HepG2 (cell line): ENCODE data around the gene JAZF1. TPM values are rescaled to one million over a fixed set of nuclear protein-coding genes. Genes with fewer than 3 reads are reported as not detected.

Source experiments
- ATAC-seq: fragments of 200-7000 bp; cut with Tn5 transposase; 3 replicates; pipeline ENCODE4 v1.9.1; 2020; ENCODE audit warnings: mild to moderate bottlenecking, moderate library complexity
- BruUV-seq: library from RNA; stranded (reverse); fragments of 400-500 nt; replicated peaks from 2 replicates; lab custom pipeline; 2021; lab: Mats Ljungman, UMichigan
- CTCF ChIA-PET: fragments of 300-600 bp; formaldehyde crosslinking; extraction: SDS; loops from one replicate; lab custom pipeline; 2021; ENCODE audit warnings: low total read pairs, inconsistent platforms, low intra/inter-chr PET ratio; lab: Yijun Ruan, JAX
- POLR2A ChIA-PET: fragments of 350-600 bp; sonication (Branson Sonifier 250); formaldehyde crosslinking; loops from one replicate; lab custom pipeline; 2020; ENCODE audit warnings: antibody characterized with exemption, inconsistent platforms; lab: Yijun Ruan, JAX
- DNase-seq: peaks from one replicate; pipeline ENCODE4 v3.0.0-alpha.2; 2015; ENCODE audit warnings: low spot score
- FAIRE-seq: peaks from 3 replicates; lab custom pipeline; 2011; peaks lifted over from hg19 to GRCh38; lab: Jason Lieb, UNC
- H2AFZ ChIP-seq: one replicate; pipeline ENCODE4 v1.6.1; 2011; ENCODE audit warnings: low read length, inconsistent platforms
- H3K27ac ChIP-seq: fragments of 300-600 bp; 3 replicates; pipeline ENCODE4 v1.8.0; 2011; ENCODE audit warnings: mixed run types, mild to moderate bottlenecking, mixed read lengths, low read length, inconsistent platforms; ENCODE audit not compliant: insufficient read depth; ENCODE audit errors: extremely low read length
- H3K27me3 ChIP-seq, 2 experiments: fragments of 200-600 bp in 1 of 2; 2 replicates in 1 of 2; 3 replicates in 1 of 2; pipeline versions ENCODE4 v1.6.0 to v1.8.0; 2011; ENCODE audit warnings: low read length in 2 of 2, mild to moderate bottlenecking in 2 of 2, moderate library complexity in 2 of 2, inconsistent platforms in 1 of 2; ENCODE audit not compliant: insufficient read depth in 2 of 2, control insufficient read depth in 1 of 2
- H3K36me3 ChIP-seq, 2 experiments: fragments of 200-600 bp in 1 of 2; replicated peaks in 1 of 2; 2 replicates in 1 of 2; 3 replicates in 1 of 2; pipeline versions ENCODE4 v1.5.1 to v1.8.0; 2011; ENCODE audit warnings: low read length in 2 of 2, inconsistent platforms in 1 of 2; ENCODE audit not compliant: insufficient read depth in 2 of 2, control insufficient read depth in 1 of 2
- H3K4me1 ChIP-seq: 2 replicates; pipeline ENCODE4 v1.5.1; 2012; ENCODE audit warnings: low read length, inconsistent platforms; ENCODE audit not compliant: insufficient read depth
- H3K4me2 ChIP-seq: 2 replicates; pipeline ENCODE4 v1.6.0; 2011; ENCODE audit warnings: low read depth, low read length, inconsistent platforms
- H3K4me3 ChIP-seq, 3 experiments: fragments of 200-600 bp in 1 of 3; sonication (generic), shearing (Covaris generic) in 1 of 3; replicated peaks in 1 of 3; 2 replicates each; pipeline ENCODE4 v1.5.1; 2011 to 2016; ENCODE audit warnings: low read length in 3 of 3, inconsistent platforms in 2 of 3, low read depth in 2 of 3, mild to moderate bottlenecking in 2 of 3, control low read depth in 1 of 3, mixed read lengths in 1 of 3; ENCODE audit not compliant: insufficient read depth in 1 of 3
- H3K79me2 ChIP-seq: one replicate; pipeline ENCODE4 v1.6.1; 2011; ENCODE audit warnings: low read length, inconsistent platforms; ENCODE audit not compliant: insufficient read depth
- H3K9ac ChIP-seq: 2 replicates; pipeline ENCODE4 v1.6.0; 2011; ENCODE audit warnings: mild to moderate bottlenecking, low read depth, low read length, inconsistent platforms; ENCODE audit not compliant: insufficient read depth
- H3K9me3 ChIP-seq: 2 replicates; pipeline ENCODE4 v1.5.1; 2012; ENCODE audit warnings: mild to moderate bottlenecking, low read length
- H4K20me1 ChIP-seq: 2 replicates; pipeline ENCODE4 v1.6.0; 2011; ENCODE audit warnings: inconsistent platforms, mild to moderate bottlenecking, low read length, moderate library complexity; ENCODE audit not compliant: insufficient read depth
- AGO1 ChIP-seq: fragments of 200-400 bp; formaldehyde crosslinking; IDR thresholded peaks from 2 replicates; pipeline ENCODE4 v1.6.1; 2017; ENCODE audit warnings: mild to moderate bottlenecking, low read depth, low read length, moderate library complexity; ENCODE audit not compliant: poor library complexity, severe bottlenecking
- EZH2 ChIP-seq: conservative IDR thresholded peaks from 2 replicates; pipeline ENCODE4 v1.6.1; 2012; ENCODE audit warnings: mild to moderate bottlenecking, low read depth, low read length, moderate library complexity
- KMT2A ChIP-seq: sonication (generic); formaldehyde crosslinking; IDR thresholded peaks from 2 replicates; pipeline ENCODE4 v1.4.0; 2020; ENCODE audit warnings: missing genetic modification reagents
- MTF2 ChIP-seq: sonication (generic); formaldehyde crosslinking; IDR thresholded peaks from 2 replicates; pipeline ENCODE4 v1.5.0; 2020; ENCODE audit warnings: missing genetic modification reagents, borderline replicate concordance
- PLRG1 ChIP-seq: fragments of 450-650 bp; conservative IDR thresholded peaks from 2 replicates; pipeline ENCODE4 v1.6.1; 2016
- TBX2 ChIP-seq: sonication (generic); formaldehyde crosslinking; IDR thresholded peaks from 2 replicates; pipeline ENCODE4 v1.5.0; 2020; ENCODE audit warnings: missing genetic modification reagents, mild to moderate bottlenecking, borderline replicate concordance
- ZNF20 ChIP-seq: sonication (generic); formaldehyde crosslinking; IDR thresholded peaks from 2 replicates; pipeline ENCODE4 v1.4.0; 2020; ENCODE audit warnings: mild to moderate bottlenecking, moderate library complexity, missing genetic modification reagents
- ZNF3 ChIP-seq: IDR thresholded peaks from 2 replicates; pipeline ENCODE4 v1.7.0; 2017; ENCODE audit warnings: inconsistent platforms
- ZNF430 ChIP-seq: sonication (generic); formaldehyde crosslinking; IDR thresholded peaks from 2 replicates; pipeline ENCODE4 v1.9.0; 2021; ENCODE audit warnings: mild to moderate bottlenecking, missing genetic modification reagents
- ZNF530 ChIP-seq: sonication (generic); formaldehyde crosslinking; IDR thresholded peaks from 2 replicates; pipeline ENCODE4 v1.5.0; 2020; ENCODE audit warnings: low read depth, mild to moderate bottlenecking, missing genetic modification reagents
- ZNF562 ChIP-seq: sonication (generic); formaldehyde crosslinking; IDR thresholded peaks from 2 replicates; pipeline ENCODE4 v1.8.0; 2022; ENCODE audit warnings: missing genetic modification reagents, borderline replicate concordance
- WGBS: methylation state at CpG from one replicate; pipeline ENCODE4 v1.1.6; 2017; ENCODE audit warnings: low lambda C conversion rate; 5-methylcytosine and 5-hydroxymethylcytosine counted together
- in situ Hi-C: cut with HindIII; loops from 2 replicates; pipeline ENCODE4 v1.10.0; 2017; ENCODE audit warnings: low pct_unique_long_range_greater_than_20kb; ENCODE audit not compliant: extremely low pct_ligation_motif_present
- intact Hi-C: fragments of 100-400 bp; cut with micrococcal nuclease; formaldehyde crosslinking; loops from one replicate; pipeline ENCODE4 v1.10.0; 2022; ENCODE audit not compliant: unreplicated experiment
- polyA plus RNA-seq, 8 experiments: library from polyadenylated mRNA; depleted of rRNA in 3 of 8; stranded (reverse) in 7 of 8; unstranded in 1 of 8; fragments of >200 nt; fragmentation: Illumina TruSeq in 4 of 8; extraction: Trizol in 4 of 8; gene quantifications; 2 replicates each; pipeline versions ENCODE4 v1.2.1 to v1.2.3, GENCODE V29; 2011 to 2016; ENCODE audit warnings: low read depth in 4 of 8, missing spikeins in 1 of 8, mixed read lengths in 1 of 8; ENCODE audit not compliant: insufficient read depth in 1 of 8
- total RNA-seq, 5 experiments: library from RNA; depleted of rRNA; stranded (reverse); fragments of >200 nt; fragmentation: Illumina TruSeq; extraction: Trizol; gene quantifications; 2 replicates each; pipeline ENCODE4 v1.2.3, GENCODE V29; 2016; ENCODE audit warnings: low read depth in 1 of 5
- TF ChIP-seq, protein P1 (sequence below): sonication (generic); formaldehyde crosslinking; IDR thresholded peaks from 2 replicates; pipeline ENCODE4 v1.4.0; 2020; ENCODE audit warnings: missing genetic modification reagents
- TF ChIP-seq, protein P2 (sequence below), 2 experiments: IDR thresholded peaks; 2 replicates each; pipeline ENCODE4 v1.6.1; 2011 to 2012; ENCODE audit warnings: low read length in 2 of 2, borderline replicate concordance in 1 of 2, low read depth in 1 of 2, mild to moderate bottlenecking in 1 of 2, moderate library complexity in 1 of 2
- TF ChIP-seq, protein P3 (sequence below): sonication (generic); formaldehyde crosslinking; IDR thresholded peaks from 2 replicates; pipeline ENCODE4 v1.9.0; 2021; ENCODE audit warnings: missing genetic modification reagents, borderline replicate concordance
- TF ChIP-seq, protein P4 (sequence below): sonication (generic); formaldehyde crosslinking; IDR thresholded peaks from 2 replicates; pipeline ENCODE4 v1.5.0; 2020; ENCODE audit warnings: mild to moderate bottlenecking, missing genetic modification reagents

The JAZF1 gene
- total and polyA plus RNA-seq, 2 of the 13 experiments (the other 11 are each of a cell fraction or from before 2014, with no cell fraction given), result not detected

DNA sequence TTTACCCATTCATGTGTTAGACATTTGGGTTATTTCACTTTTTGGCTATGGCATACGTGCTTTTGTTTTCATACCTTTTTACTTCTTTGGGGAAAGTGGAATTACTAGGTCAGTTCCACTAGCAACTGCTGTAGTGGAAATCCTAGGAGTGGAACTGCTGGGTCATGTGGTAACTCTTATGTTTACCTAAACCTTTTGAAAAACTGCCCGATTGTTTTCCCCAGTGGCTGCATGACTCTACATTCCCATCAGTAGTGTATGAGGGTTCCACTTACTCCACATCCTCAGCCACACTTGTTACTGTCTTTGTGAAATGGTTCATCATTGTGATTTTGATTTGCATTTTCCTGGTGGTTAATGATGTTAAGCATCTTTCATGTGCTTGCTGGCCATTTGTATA is 358.4 kb downstream of the JAZF1 start:
- in situ Hi-C loops (no loop called here), intact Hi-C loops (no loop called here)
- Histone ChIP-seq H3K4me2 (no peak overlapping the region), H2AFZ (no peak overlapping the region), H3K4me1 (no peaks in the 10 kb centered on the region), H3K36me3 (peaks cover 2 to 20% of the 10 kb centered on the region in 2 experiments; a peak in 3 of 5 replicates), H3K27ac (no peak overlapping the region), H3K79me2 (no peaks in the 10 kb centered on the region), H3K4me3 (no peak overlapping the region), H3K27me3 (no peaks in the 10 kb centered on the region), H3K9ac (no peak overlapping the region), H4K20me1 (no peaks in the 10 kb centered on the region), H3K9me3 (no peaks in the 10 kb centered on the region)
- no peak for FAIRE-seq
- no peak for ATAC-seq
- no TSS peak for BruUV-seq
- WGBS, result 97% methylated on average over 2 of the region's 2 CpGs
- ChIA-PET POLR2A (no interaction called here), CTCF (no interaction called here)
- no peak for DNase-seq
- TF ChIP-seq ZNF430 (CRISPR knock-in tag), result no peak
- no peak for TF ChIP-seq PLRG1
- TF ChIP-seq, protein P1, sequence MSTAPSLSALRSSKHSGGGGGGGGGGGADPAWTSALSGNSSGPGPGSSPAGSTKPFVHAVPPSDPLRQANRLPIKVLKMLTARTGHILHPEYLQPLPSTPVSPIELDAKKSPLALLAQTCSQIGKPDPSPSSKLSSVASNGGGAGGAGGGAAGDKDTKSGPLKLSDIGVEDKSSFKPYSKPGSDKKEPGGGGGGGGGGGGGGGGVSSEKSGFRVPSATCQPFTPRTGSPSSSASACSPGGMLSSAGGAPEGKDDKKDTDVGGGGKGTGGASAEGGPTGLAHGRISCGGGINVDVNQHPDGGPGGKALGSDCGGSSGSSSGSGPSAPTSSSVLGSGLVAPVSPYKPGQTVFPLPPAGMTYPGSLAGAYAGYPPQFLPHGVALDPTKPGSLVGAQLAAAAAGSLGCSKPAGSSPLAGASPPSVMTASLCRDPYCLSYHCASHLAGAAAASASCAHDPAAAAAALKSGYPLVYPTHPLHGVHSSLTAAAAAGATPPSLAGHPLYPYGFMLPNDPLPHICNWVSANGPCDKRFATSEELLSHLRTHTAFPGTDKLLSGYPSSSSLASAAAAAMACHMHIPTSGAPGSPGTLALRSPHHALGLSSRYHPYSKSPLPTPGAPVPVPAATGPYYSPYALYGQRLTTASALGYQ, result no peak
- TF ChIP-seq, protein P2, sequence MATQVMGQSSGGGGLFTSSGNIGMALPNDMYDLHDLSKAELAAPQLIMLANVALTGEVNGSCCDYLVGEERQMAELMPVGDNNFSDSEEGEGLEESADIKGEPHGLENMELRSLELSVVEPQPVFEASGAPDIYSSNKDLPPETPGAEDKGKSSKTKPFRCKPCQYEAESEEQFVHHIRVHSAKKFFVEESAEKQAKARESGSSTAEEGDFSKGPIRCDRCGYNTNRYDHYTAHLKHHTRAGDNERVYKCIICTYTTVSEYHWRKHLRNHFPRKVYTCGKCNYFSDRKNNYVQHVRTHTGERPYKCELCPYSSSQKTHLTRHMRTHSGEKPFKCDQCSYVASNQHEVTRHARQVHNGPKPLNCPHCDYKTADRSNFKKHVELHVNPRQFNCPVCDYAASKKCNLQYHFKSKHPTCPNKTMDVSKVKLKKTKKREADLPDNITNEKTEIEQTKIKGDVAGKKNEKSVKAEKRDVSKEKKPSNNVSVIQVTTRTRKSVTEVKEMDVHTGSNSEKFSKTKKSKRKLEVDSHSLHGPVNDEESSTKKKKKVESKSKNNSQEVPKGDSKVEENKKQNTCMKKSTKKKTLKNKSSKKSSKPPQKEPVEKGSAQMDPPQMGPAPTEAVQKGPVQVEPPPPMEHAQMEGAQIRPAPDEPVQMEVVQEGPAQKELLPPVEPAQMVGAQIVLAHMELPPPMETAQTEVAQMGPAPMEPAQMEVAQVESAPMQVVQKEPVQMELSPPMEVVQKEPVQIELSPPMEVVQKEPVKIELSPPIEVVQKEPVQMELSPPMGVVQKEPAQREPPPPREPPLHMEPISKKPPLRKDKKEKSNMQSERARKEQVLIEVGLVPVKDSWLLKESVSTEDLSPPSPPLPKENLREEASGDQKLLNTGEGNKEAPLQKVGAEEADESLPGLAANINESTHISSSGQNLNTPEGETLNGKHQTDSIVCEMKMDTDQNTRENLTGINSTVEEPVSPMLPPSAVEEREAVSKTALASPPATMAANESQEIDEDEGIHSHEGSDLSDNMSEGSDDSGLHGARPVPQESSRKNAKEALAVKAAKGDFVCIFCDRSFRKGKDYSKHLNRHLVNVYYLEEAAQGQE (IDR thresholded peaks at IDR 0.05; ENCODE audit: borderline replicate concordance in 1 of 2, low read depth in 1 of 2, low read length in 2 of 2), result no peak
- TF ChIP-seq ZNF3 (CRISPR knock-in tag), result no peak
- TF ChIP-seq ZNF562 (CRISPR knock-in tag), result no peak
- TF ChIP-seq ZNF530 (CRISPR knock-in tag), result no peak
- no peak for TF ChIP-seq MTF2 (CRISPR knock-in tag)
- no peak for TF ChIP-seq AGO1
- TF ChIP-seq, protein P3, sequence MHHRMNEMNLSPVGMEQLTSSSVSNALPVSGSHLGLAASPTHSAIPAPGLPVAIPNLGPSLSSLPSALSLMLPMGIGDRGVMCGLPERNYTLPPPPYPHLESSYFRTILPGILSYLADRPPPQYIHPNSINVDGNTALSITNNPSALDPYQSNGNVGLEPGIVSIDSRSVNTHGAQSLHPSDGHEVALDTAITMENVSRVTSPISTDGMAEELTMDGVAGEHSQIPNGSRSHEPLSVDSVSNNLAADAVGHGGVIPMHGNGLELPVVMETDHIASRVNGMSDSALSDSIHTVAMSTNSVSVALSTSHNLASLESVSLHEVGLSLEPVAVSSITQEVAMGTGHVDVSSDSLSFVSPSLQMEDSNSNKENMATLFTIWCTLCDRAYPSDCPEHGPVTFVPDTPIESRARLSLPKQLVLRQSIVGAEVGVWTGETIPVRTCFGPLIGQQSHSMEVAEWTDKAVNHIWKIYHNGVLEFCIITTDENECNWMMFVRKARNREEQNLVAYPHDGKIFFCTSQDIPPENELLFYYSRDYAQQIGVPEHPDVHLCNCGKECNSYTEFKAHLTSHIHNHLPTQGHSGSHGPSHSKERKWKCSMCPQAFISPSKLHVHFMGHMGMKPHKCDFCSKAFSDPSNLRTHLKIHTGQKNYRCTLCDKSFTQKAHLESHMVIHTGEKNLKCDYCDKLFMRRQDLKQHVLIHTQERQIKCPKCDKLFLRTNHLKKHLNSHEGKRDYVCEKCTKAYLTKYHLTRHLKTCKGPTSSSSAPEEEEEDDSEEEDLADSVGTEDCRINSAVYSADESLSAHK (CRISPR knock-in tag), result no peak
- no peak for TF ChIP-seq KMT2A (CRISPR knock-in tag)
- TF ChIP-seq, protein P4, sequence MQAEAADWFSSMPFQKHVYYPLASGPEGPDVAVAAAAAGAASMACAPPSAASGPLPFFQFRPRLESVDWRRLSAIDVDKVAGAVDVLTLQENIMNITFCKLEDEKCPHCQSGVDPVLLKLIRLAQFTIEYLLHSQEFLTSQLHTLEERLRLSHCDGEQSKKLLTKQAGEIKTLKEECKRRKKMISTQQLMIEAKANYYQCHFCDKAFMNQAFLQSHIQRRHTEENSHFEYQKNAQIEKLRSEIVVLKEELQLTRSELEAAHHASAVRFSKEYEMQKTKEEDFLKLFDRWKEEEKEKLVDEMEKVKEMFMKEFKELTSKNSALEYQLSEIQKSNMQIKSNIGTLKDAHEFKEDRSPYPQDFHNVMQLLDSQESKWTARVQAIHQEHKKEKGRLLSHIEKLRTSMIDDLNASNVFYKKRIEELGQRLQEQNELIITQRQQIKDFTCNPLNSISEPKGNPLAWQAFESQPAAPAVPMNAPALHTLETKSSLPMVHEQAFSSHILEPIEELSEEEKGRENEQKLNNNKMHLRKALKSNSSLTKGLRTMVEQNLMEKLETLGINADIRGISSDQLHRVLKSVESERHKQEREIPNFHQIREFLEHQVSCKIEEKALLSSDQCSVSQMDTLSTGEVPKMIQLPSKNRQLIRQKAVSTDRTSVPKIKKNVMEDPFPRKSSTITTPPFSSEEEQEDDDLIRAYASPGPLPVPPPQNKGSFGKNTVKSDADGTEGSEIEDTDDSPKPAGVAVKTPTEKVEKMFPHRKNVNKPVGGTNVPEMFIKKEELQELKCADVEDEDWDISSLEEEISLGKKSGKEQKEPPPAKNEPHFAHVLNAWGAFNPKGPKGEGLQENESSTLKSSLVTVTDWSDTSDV (CRISPR knock-in tag), result no peak
- TF ChIP-seq EZH2, result no peak
- TF ChIP-seq ZNF20 (CRISPR knock-in tag), result no peak
- TF ChIP-seq TBX2 (CRISPR knock-in tag), result no peak
